Endothelial cell of umbilical vein (primary cell): ENCODE data around the gene ARMC5. TPM values are rescaled to one million over a fixed set of nuclear protein-coding genes. Genes with fewer than 3 reads are reported as not detected.

Source experiments
- BruUV-seq: library from RNA; stranded (reverse); fragments of 400-500 nt; replicated peaks from 2 replicates; lab custom pipeline; 2021; lab: Mats Ljungman, UMichigan
- CTCF ChIA-PET: fragments of 300-600, 350-600 bp; sonication (Branson Sonifier 250); formaldehyde crosslinking; loops from one replicate; lab custom pipeline; 2021; ENCODE audit warnings: antibody characterized with exemption, inconsistent platforms; lab: Charles Lee
- POLR2A ChIA-PET: fragments of 300-600, 350-600 bp; sonication (Branson Sonifier 250); formaldehyde crosslinking; loops from one replicate; lab custom pipeline; 2021; ENCODE audit warnings: antibody characterized with exemption, inconsistent platforms; lab: Charles Lee
- DNase-seq: peaks from one replicate; pipeline ENCODE4 v3.0.0-alpha.2; 2011; ENCODE audit warnings: low read depth, low spot score
- FAIRE-seq: peaks from 2 replicates; lab custom pipeline; 2011; peaks lifted over from hg19 to GRCh38; lab: Jason Lieb, UNC
- H2AFZ ChIP-seq: 2 replicates; pipeline ENCODE4 v1.6.0; 2012; ENCODE audit warnings: low read depth, low read length, control low read depth, inconsistent platforms
- H3K27ac ChIP-seq: 2 replicates; pipeline ENCODE4 v1.5.1; 2011; ENCODE audit warnings: low read depth, mild to moderate bottlenecking, control low read depth, low read length, moderate library complexity; ENCODE audit not compliant: insufficient read depth
- H3K27me3 ChIP-seq, 2 experiments: 2 replicates each; pipeline versions ENCODE4 v1.6.0 to v1.6.1; 2011; ENCODE audit warnings: low read length in 2 of 2, mixed read lengths in 1 of 2; ENCODE audit not compliant: control insufficient read depth in 2 of 2, insufficient read depth in 2 of 2
- H3K36me3 ChIP-seq, 2 experiments: 2 replicates in 1 of 2; 3 replicates in 1 of 2; pipeline ENCODE4 v1.5.1; 2011; ENCODE audit warnings: low read length in 2 of 2, mild to moderate bottlenecking in 1 of 2, moderate library complexity in 1 of 2; ENCODE audit not compliant: control insufficient read depth in 2 of 2, insufficient read depth in 2 of 2; ENCODE audit errors: extremely low read depth in 1 of 2
- H3K4me1 ChIP-seq: 3 replicates; pipeline ENCODE4 v1.5.1; 2011; ENCODE audit warnings: mild to moderate bottlenecking, low read length; ENCODE audit not compliant: control insufficient read depth, insufficient read depth; ENCODE audit errors: extremely low read depth
- H3K4me2 ChIP-seq: 2 replicates; pipeline ENCODE4 v1.6.1; 2011; ENCODE audit warnings: low read length, control low read depth, mixed read lengths; ENCODE audit not compliant: insufficient read depth
- H3K4me3 ChIP-seq, 3 experiments: fragments of 200-600 bp in 1 of 3; sonication (generic), shearing (Covaris generic) in 1 of 3; replicated peaks in 1 of 3; 2 replicates each; pipeline ENCODE4 v1.5.1; 2011 to 2016; ENCODE audit warnings: control low read depth in 3 of 3, low read length in 3 of 3, mild to moderate bottlenecking in 2 of 3, inconsistent platforms in 1 of 3, low read depth in 1 of 3, moderate library complexity in 1 of 3; ENCODE audit not compliant: insufficient read depth in 1 of 3
- H3K79me2 ChIP-seq: 2 replicates; pipeline ENCODE4 v1.6.0; 2012; ENCODE audit warnings: low read length, inconsistent platforms; ENCODE audit not compliant: control insufficient read depth, insufficient read depth
- H3K9ac ChIP-seq: replicated peaks from 2 replicates; pipeline ENCODE3; 2011; ENCODE audit warnings: low read length, control low read depth; ENCODE audit not compliant: insufficient read depth; ENCODE audit errors: extremely low read depth
- H3K9me1 ChIP-seq: replicated peaks from 3 replicates; pipeline ENCODE4 v1.6.0; 2011; ENCODE audit warnings: mild to moderate bottlenecking, low read length; ENCODE audit not compliant: control insufficient read depth, insufficient read depth; ENCODE audit errors: extremely low read depth
- H3K9me3 ChIP-seq: replicated peaks from 2 replicates; pipeline ENCODE4 v1.5.1; 2012; ENCODE audit warnings: low read length, inconsistent platforms; ENCODE audit not compliant: control insufficient read depth, insufficient read depth
- H4K20me1 ChIP-seq: replicated peaks from 2 replicates; pipeline ENCODE3; 2011; ENCODE audit warnings: mild to moderate bottlenecking, low read length; ENCODE audit not compliant: control insufficient read depth, insufficient read depth; ENCODE audit errors: extremely low read depth
- CTCF ChIP-seq, 2 donors: IDR thresholded peaks; 1 replicate in 1 of 2; 2 replicates in 1 of 2; pipeline ENCODE4 v1.5.1; 2011; ENCODE audit warnings: low read length in 2 of 2, mild to moderate bottlenecking in 2 of 2, moderate library complexity in 2 of 2, control low read depth in 1 of 2, inconsistent platforms in 1 of 2, low read depth in 1 of 2; ENCODE audit not compliant: insufficient read depth in 1 of 2; ENCODE audit errors: extremely low read depth in 1 of 2
- EZH2 ChIP-seq: IDR thresholded peaks from 2 replicates; pipeline ENCODE4 v1.6.1; 2012; ENCODE audit warnings: borderline replicate concordance, low read depth, mild to moderate bottlenecking, moderate library complexity, low read length, inconsistent platforms; ENCODE audit not compliant: severe bottlenecking
- FOS ChIP-seq: IDR thresholded peaks from 2 replicates; pipeline ENCODE4 v1.6.1; 2011; ENCODE audit warnings: mild to moderate bottlenecking, low read length, moderate library complexity, borderline replicate concordance; ENCODE audit not compliant: insufficient read depth
- GATA2 ChIP-seq: IDR thresholded peaks from 2 replicates; pipeline ENCODE4 v1.7.0; 2011; ENCODE audit warnings: low read depth, mild to moderate bottlenecking, moderate library complexity, mixed read lengths, low read length; ENCODE audit not compliant: insufficient read length, insufficient read depth
- JUN ChIP-seq: IDR thresholded peaks from 2 replicates; pipeline ENCODE4 v1.6.1; 2011; ENCODE audit warnings: borderline replicate concordance, low read depth; ENCODE audit not compliant: insufficient read length, insufficient read depth
- MAX ChIP-seq: IDR thresholded peaks from 2 replicates; pipeline ENCODE4 v1.6.1; 2011; ENCODE audit not compliant: insufficient read depth, insufficient read length
- MYC ChIP-seq: IDR thresholded peaks from one replicate; pipeline ENCODE4 v1.6.1; 2011; ENCODE audit warnings: mild to moderate bottlenecking, low read depth, low read length
- POLR2A ChIP-seq: IDR thresholded peaks from 2 replicates; pipeline ENCODE4 v1.6.1; 2012; ENCODE audit warnings: low read depth, mild to moderate bottlenecking, control low read depth, low read length
- POLR2AphosphoS5 ChIP-seq: IDR thresholded peaks from 2 replicates; pipeline ENCODE4 v1.6.1; 2012; ENCODE audit warnings: low read depth, mild to moderate bottlenecking, control low read depth, low read length, moderate library complexity; ENCODE audit not compliant: insufficient read depth
- dilution Hi-C: fragments of 300-500 bp; cut with MboI; formaldehyde crosslinking; loops from one replicate; pipeline ENCODE4 v1.15.0; 2019; ENCODE audit warnings: low sequenced_read_pairs; ENCODE audit not compliant: extremely low pct_ligation_motif_present
- intact Hi-C: fragments of 100-400 bp; cut with micrococcal nuclease; formaldehyde crosslinking; loops from one replicate; pipeline ENCODE4 v1.10.0; 2022
- polyA plus RNA-seq, 4 experiments: library from polyadenylated mRNA; depleted of rRNA in 3 of 4; stranded (reverse) in 3 of 4; unstranded in 1 of 4; fragments of >200 nt; gene quantifications; 2 replicates each; pipeline versions ENCODE4 v1.2.1 to v1.2.3, GENCODE V29; 2011 to 2012; ENCODE audit warnings: missing spikeins in 1 of 4
- total RNA-seq: library from RNA; stranded (reverse); gene quantifications from 2 replicates; pipeline ENCODE4 v1.2.3, GENCODE V29; 2021

ARMC5 gene
- total and polyA plus RNA-seq, 2 donors (not counting 3 experiments of a cell fraction or from before 2014, with no cell fraction given): 17.3 to 18.8 TPM

- H3K4me1 ChIP-seq: peaks cover 12% of the 10 kb centered on the region
- FAIRE-seq: no peak
- no peak for DNase-seq
- peaks cover 2 to 3% of the 10 kb centered on the region in 2 experiments for H3K36me3 ChIP-seq
- no peak overlapping the region for H3K9ac ChIP-seq
- H2AFZ ChIP-seq: no peak overlapping the region
- H3K79me2 ChIP-seq: peaks cover 2% of the 10 kb centered on the region
- TF ChIP-seq FOS: no peak
- no peak for TF ChIP-seq POLR2AphosphoS5
- TF ChIP-seq JUN: no peak
- no peak for TF ChIP-seq MYC
- TF ChIP-seq GATA2: no peak
- no peak for TF ChIP-seq MAX
- TF ChIP-seq EZH2: no peak
- TF ChIP-seq POLR2A: no peak
- intact Hi-C loops: loop anchor here (10.0 kb wide), 1 partner anchor 363 kb away; no protein-coding TSS in a partner anchor
- no peak overlapping the region for H3K27ac ChIP-seq
- H3K9me1 ChIP-seq: no peaks in the 10 kb centered on the region
- H3K4me2 ChIP-seq: no peak overlapping the region
- dilution Hi-C loops: no loop called here
- POLR2A ChIA-PET: no interaction called here
- no TSS peak for BruUV-seq
- no peaks in the 10 kb centered on the region for H3K9me3 ChIP-seq
- H4K20me1 ChIP-seq: no peaks in the 10 kb centered on the region
- no peak overlapping the region for H3K4me3 ChIP-seq
- H3K27me3 ChIP-seq: no peaks in the 10 kb centered on the region
- CTCF ChIA-PET: no interaction called here
Observed at GRCh38 chr16:31501966-31502348, 42.7 kb downstream of the ARMC5 start.

- BruUV-seq: no TSS peak
- no peak overlapping the region for H3K27ac ChIP-seq
- FAIRE-seq (no peak), DNase-seq (no peak)
- no peaks in the 10 kb centered on the region for H4K20me1 ChIP-seq
- no peak overlapping the region for H2AFZ ChIP-seq
- H3K4me2 ChIP-seq: no peak overlapping the region
- H3K27me3 ChIP-seq: no peaks in the 10 kb centered on the region
- H3K79me2 ChIP-seq: peaks cover 12% of the 10 kb centered on the region
- dilution Hi-C loops (no loop called here), intact Hi-C loops (loop anchor here (10.0 kb wide), 1 partner anchor 362 kb away; no protein-coding TSS in a partner anchor)
- peaks cover 19% of the 10 kb centered on the region for H3K4me1 ChIP-seq
- H3K36me3 ChIP-seq: peaks cover 2 to 3% of the 10 kb centered on the region in 2 experiments
- H3K4me3 ChIP-seq: no peak overlapping the region
- ChIA-PET POLR2A (no interaction called here), CTCF (no interaction called here)
- H3K9me3 ChIP-seq: no peaks in the 10 kb centered on the region
- no peaks in the 10 kb centered on the region for H3K9me1 ChIP-seq
- TF ChIP-seq CTCF (IDR thresholded peaks at IDR 0.05; ENCODE audit: extremely low read depth in 1 of 2, insufficient read depth in 1 of 2, low read depth in 1 of 2, low read length in 2 of 2) (no peak), POLR2AphosphoS5 (no peak), MYC (no peak), GATA2 (no peak), POLR2A (no peak), FOS (no peak), JUN (no peak), MAX (no peak), EZH2 (no peak)
- no peak overlapping the region for H3K9ac ChIP-seq
Observed at GRCh38 chr16:31502981-31503380, 43.7 kb downstream of the ARMC5 start.
